NCI-H2029 treated with DMSO at 0.1 percent for 48 hours (cell line): ENCODE data around the gene MVK.
A peak's percentile ranks its signal among the peaks of the same experiment; 100 is the strongest.

Experiments
- DNase-seq: peaks from one replicate; lab custom pipeline; 2025; lab: John Stamatoyannopoulos, UW

MVK gene

DNA sequence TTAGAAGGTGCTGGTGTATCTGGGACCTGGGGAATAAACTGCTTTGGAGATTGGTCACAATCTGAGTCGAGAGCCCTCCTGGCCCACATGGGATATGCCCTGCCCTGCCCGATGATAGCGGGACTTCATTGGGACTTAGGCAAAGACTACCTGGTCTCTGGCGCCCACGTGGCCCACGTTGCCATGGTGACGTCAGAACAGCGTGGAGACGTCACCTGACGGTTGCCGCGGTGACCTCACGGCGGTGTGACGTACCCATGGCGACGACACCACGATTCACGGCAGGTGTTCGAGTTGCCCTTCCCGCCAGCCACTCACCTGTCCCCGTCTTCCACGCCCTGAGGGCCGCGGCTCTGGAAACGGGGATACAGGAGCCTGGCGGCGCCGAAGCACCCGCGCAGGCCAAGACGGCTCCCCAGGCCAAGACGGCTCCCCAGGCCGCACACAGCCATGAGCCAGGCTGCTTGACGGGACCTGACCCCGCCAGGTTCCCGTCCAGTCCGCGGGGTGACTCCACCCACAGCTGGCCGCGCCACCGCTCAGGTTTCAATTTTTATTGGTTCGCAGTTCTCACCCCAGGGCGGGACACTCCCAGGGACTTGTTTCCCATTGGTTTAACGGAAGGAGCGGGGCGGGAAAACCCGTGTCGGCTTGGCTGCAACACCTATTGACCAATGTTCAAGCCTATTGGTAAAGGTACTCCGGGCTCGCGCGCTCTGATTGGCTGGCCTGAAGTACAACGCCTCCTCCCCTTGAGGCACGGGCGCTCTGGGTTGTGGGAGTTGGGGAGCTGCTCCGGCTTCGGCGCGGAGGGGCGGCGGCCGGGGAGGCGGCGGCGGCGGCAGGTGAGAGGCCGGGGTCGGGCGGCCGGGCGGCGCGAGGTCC lies at the start of gene MVK, which contains the start of gene MMAB:
Gene MVK, plus strand, starts transcription at position 766 of the 885 bp plus-strand sequence. CDS start 1,029 bp downstream, outside the sequence.
Gene MMAB, minus strand, starts transcription at position 476 of the 885 bp plus-strand sequence. Its CDS starts 24 bp downstream, at position 452.
- DNase-seq = peak; percentile 96

DNA sequence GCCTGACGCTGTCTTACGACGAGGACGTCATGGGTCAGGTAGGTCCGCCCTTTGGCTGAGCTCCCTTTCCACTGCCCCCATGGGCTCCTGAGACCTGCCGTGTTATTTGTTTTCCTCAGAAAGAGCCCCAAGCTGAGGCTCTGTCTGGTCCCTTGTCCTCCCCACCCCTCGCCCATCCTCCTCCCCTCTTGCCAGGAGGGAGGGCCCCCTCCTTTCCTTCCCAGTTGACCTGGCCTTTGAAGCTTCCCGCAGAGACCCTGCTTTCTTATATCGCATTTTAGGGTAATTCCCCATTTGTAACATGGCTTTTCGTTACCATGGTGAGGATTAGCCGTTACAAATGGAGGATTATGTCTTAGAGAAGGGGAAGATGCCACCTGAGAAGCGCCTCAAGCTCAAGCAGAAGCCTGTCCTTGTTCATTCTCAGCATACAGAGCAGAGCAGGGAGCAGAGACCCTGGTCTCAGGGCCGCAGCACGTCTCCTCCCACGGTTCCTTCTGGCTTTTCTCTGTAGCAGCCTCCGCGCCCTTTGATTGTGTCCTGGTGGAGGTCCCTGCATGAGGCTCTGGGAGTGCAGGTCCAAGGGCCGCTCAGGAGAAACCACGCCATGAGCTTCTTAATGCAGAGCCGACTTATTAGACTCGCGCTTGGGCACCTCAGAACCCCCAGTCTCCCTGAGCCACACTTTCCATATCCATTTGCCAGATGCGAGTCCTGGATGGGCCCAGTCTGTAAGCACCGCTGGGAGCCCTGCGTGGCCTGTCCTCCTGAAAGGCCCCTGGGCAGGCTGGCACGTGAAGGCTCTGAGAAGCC lies 48.9 kb upstream of the MVK start:
- no peak for DNase-seq

DNA sequence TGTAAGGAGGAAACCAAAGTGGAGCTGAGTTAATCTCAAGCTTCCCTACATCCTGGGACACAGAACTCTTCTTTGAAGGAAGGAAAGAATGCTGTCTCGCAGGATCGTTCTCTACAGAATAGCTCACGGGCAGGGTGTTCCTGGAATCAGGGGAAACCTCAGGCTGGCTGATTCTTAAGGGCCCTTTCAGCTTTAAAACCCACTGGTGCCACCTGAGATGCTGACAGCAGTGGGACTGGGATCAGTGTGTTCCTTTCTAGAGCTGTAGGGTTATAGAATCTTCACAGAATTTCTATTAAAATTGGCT lies 48.4 kb upstream of the MVK start:
- DNase-seq = no peak

DNA sequence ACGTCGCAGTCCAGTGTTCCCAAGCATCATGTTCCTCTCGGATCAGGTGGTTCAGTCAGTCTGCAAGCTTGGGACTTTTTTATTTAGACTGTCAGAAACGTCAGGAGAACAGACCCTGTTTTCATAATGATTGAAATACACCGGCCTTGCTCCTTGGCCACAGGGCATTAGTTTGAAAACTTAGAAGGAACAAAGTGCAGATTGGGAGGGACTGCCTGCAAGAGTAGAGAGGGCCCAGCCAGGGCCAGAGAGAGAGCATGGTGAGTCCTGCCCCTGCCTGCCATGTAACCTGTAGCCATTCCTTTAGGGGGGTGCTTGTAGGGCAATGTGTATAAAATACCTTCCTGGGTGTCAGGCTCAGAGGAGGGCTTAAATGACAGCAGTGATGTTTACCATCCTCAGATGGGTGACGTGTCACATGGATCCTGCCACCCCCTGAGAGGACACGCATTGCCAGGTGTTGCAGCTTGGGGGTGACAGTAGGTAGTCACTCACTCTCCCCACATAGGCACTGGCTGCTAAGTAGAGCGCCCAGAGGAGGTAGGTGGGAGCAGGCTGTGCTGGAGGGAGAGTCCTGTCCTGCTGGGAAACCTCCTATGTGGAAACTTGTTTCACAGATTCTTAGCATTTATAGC lies 46.0 kb upstream of the MVK start:
- DNase-seq = no peak

DNA sequence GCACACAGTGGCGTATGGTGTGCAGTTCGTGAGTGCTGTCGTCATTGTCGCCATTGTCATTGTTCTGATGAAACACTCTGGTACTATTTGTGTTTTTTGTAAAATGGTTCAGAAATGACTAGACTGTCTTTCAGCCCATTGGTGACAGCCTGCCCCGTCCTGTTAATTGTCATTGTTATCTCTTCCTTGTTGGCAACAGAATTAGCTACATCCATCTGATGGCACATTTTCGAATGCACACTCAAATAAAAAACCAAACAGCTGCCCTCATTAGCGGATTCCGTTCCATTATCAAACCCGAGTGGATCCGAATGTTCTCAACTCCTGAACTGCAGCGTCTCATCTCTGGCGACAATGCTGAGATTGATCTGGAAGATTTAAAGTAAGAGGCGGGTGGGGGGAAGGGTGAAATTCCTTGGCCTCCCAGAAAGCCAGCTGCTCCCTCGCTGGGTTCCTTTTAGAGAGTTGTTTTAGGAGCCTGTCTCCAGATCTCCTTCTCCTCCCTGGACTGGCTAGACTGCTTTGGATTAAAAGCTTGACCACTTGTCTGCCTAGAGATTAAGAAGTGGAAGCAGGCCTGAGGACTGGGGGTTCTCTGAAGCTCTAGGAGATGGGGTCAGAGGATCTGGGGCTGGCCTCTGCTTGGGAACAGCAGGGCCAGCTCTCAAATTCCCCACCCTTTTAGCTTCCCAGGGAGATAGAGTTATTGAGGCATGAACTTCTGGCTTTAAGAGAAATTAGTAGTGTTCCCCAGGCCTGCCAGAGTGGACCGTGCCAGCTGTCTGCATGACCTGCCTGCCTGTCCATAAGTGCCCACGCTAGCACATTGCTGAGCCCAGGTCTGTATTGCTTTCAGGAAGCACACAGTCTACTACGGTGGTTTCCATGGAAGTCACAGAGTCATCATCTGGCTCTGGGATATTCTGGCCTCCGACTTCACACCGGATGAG lies 43.6 kb upstream of the MVK start:
- no peak for DNase-seq

DNA sequence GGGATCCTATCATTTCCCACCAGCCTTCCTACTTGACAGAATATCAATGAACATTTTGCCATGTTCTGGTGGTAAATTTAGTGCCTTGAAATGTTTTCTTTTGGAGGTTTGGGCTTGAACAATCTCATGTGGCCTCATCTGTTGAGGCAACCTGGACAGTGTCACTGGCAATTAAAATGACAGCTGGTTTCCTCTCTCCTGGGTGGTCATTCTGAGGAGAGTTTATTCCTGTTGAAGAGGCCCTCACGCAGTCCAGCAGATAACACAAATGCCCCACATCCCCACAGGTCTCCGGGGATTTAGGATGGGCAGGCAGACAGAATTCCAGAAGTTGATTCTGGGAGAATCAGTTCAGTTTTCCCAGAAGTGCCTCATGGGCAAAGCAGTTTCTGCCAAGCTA lies 42.2 kb upstream of the MVK start:
- no peak for DNase-seq

DNA sequence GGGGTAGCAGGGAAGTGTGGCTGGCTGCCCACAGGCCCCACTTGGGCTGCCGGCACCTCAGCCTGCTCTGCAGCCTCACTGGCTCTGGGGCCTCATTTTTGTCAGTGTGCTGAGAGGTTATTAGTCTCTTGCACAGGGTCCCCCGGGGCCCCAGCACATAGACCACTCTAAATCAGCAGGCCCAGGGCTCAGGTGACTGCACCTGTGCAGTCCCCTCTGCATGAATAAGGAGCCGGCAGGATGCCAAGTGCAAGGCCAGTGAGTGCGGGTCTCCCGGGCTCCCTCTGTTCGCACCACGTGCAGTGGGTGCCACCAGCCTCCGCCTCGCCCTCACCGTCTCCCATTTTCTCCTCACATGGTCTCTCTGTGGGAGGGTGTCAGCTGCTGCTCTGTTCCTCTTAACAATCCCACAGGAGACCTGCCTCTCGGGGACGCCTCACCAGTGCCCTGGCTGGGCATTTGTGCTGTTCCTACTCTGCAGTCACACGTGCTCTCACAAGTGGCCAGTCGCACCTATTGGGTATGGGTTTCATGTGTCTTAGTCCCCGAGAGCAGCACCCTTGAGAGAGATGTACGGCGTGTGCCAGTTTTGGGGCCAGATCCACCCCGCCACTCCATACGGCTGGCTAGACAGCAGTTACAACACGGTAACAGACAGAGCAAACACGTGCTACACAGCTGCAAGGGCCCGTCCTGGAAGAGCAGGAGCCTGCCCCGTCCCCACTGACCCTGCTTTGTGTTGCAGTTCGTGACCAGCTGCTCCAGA lies 40.7 kb upstream of the MVK start:
- no peak for DNase-seq

DNA sequence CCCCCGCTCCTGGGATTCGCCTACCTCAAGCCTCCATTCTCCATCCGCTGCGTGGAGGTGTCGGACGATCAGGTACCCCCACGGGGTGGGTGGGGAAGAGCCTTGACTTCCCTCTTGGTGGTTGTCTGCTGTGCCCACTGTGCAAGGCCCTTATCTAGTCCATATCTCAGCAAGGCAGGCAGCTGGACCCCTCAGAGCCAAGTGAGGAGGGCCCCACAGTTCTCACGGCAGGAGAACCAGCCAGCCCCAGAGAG lies 40.2 kb upstream of the MVK start:
- DNase-seq = no peak

DNA sequence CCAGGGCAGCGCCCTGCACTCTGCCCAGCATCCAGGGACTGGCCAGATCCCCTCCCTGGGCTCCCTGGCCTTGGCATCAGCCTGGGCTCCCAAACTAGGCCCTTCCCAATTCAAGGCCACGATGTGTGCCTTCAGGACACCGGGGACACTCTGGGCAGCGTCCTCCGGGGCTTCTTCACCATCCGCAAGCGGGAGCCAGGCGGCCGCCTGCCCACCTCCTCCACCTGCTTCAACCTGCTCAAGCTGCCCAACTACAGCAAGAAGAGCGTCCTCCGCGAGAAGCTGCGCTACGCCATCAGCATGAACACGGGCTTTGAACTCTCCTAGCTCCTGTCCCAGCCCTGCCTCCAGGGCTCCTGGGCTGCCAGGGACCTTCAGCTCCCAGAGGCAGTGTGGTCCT lies 39.1 kb upstream of the MVK start:
- DNase-seq = no peak

DNA sequence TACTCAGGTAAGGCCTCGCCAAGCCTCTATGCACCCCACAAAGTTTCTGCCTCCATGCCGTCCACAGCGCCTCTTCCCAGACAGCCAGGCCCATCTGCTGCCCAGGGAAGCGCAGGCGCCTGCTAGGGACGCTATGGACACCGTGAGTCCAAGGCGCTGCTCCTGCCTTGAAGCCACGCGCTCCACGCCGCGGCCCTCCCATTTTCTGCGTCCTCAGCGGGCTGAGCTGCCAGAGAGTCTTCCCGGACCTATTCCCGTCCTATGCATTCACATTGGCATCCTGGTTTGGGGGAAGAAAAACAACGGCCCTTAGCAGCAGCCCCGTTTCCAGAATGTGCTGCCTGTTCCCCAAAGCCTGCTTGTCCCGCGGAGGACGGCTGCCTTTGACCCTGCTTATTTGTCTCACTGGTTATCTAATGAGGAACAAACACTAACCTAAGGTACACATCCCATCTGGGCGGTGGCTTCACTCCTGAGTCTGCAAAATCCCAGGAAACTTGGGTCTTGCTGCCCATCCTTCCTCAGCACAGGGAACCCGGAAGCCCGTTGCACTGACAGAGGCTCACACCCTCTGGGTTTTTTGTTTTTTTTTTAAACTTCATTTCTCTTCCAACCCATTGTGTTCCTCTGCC lies 38.2 kb upstream of the MVK start:
- no peak for DNase-seq

DNA sequence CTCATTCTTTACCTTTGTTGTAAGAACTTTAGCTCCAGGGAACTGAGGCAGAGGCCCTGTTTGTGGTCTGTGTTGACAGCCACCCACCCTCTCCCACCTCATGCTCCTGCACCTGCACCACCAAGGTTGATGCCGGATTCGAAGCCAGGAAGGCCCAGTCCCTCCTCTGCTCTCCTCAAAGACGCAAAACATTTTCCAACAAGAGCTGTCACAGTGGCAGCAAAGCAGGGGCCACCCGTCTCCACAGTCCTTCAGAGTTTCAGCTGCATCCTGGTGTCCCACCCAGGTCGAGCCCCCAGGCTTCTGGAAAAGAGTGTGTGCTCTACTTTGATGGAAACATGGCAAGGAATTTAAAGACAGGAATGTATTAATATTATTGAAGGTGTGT lies 37.7 kb upstream of the MVK start:
- no peak for DNase-seq

DNA sequence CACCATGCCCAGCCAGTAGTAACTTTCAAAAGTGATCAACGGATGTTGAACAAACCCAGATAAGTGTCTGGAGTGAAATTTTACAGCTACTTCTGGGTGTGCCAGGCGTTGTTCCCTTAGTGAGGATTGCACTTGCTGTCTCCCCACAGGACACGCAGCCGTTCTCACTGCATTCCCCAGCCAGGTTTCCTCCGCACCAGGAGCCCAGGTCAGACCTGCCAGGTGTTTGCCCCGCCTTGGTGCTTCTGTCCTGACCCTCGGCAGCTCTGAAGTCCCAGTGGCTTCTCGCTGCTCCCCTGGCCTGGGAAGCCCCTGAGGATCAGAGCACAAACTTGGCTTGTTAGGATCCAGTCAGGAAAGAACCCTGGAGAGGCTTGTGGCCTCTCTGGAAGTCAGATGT lies 36.5 kb upstream of the MVK start:
- no peak for DNase-seq

DNA sequence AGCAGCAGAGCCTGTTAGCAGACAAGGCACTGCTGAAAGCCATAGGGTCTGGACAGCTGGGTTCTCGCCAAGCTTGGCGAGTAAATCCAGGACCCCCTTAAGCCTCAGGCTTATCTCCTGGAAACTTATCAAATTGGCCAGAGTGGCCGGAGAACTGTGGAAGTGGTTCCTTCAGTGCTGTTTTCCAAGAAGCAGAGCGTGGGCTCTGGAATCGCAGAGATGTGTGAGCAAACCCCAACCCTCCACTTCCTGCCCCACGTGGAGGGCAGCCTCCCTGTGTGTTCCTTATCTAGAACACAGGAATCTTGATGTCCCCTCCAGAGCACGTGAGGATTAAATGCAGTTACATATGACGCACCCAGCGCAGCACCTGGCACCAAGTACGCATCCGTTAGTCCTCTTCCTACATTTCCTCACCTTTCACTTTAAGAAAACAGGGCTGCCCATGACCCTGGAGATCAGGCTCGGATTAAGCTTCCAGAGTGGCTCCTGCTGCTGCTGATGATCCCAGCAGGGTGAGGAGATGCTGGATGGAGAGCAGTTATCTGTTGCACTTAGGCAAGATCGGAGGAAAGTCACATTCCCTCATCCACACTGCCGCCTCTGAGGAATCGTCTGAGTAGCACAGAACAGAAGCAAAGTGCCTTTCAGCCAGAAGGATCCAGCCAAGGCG lies 35.3 kb upstream of the MVK start:
- no peak for DNase-seq

DNA sequence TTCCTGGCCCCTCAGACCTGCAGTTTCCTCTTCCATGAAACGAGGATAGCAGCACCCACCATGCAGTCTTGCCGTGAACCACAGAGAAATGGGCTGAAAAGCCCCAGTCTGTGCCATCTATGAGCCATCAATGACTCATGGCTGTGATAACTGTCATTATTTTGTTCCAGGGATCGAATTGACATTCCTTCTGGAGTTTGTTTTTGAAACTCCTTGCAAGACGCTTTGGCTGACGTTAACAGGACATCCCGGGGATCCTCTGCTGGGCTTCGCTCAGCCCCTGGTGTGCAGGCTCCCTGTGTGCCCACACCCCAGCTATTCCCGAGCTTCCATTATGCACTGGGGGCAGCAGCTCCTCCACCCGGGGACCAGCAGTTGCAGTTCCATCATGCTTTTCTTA lies 34.1 kb upstream of the MVK start:
- DNase-seq = no peak

DNA sequence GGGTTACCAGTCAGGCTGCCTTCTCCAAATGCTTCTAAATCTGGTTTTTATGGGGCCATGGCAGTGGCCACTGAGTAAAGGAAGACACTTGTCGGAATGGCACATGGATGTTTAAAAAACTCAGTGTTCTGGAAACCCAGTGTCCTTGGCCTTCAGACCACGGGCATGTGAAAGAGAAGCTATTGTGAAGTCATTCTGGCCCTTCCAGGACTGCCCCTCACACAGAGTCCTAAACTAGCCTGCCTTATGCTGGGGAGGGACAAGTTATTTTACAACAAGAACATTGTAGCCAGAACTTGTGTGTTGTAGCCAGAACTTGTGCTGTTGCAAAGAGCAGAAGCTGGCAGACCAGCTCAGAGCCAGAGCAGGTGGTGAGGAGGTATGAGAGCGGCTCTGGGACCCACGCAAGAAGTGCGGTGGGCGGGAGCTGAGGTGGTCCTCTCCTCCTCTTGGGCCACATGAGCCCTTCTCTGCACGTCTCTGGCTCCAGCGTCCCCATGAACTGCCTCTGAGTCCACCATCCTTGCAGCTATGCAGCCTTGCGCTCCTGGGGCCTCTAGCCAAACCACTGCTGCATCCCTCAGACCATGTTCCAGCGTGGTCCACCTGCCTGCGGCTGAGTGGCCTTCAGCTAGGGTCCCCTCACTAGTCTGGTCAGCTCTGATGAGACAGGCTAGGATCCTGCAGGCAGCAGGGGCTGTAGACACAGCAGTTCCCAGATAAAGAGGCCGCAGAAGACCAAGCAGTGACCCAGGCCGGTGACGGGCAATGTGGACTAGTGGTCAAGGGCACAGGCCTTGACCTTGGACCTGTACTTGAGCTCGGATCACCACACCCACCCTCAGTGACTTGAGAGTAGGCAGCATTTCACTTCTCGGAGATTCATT lies 32.8 kb upstream of the MVK start:
- no peak for DNase-seq

DNA sequence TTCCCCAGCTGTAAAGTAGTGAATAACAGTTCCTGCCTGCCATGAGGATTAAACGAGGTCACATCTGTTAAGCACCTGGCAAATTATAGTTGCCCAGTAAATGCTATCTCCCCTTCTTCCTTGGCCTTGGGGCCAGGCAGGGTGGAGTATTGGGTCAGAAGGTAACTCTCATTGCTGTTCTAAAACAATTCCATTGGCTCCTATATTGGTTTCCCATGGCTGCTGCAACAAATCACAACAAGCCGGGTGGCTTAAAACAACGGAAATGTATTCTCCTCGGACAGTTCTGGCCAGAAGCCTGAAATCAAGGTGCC lies 32.2 kb upstream of the MVK start:
- DNase-seq = no peak

DNA sequence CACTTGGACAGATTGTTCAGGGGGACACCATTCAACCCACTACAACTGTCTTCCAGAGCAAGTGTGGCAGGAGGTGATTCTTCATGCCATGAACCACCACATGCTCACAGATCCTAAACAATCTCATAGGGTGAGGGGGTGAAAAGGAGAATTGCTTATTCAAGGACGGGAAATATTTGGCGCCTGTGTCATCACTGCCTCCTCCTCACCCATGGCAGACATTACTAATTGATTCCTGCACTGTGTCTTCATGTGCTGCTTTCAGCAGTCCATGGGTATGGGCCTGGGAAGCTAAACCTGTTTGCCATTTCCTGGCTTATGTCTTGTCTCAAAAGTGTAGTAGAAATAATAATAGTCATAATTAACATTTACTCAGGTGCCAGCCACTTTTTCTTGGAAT lies 31.6 kb upstream of the MVK start:
- DNase-seq = no peak

DNA sequence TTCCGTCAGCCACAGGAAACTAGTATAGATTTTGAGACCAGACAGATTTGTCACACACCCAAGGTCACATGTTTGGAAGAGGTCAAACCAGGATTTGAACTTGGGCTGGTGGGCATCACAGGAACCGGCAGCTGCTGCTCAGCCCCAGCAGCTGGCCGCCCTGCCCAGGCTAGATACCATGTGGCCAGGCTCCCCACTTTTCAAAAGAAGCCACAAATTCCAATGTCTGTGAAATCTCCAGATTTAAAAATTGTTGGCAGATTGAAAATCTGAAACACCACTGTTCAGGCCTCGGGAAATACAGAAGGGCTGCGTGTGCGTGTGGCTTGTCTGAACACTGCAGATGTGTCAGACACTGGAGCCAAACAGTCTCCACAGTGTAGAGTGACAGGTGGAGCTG lies 30.7 kb upstream of the MVK start:
- no peak for DNase-seq

DNA sequence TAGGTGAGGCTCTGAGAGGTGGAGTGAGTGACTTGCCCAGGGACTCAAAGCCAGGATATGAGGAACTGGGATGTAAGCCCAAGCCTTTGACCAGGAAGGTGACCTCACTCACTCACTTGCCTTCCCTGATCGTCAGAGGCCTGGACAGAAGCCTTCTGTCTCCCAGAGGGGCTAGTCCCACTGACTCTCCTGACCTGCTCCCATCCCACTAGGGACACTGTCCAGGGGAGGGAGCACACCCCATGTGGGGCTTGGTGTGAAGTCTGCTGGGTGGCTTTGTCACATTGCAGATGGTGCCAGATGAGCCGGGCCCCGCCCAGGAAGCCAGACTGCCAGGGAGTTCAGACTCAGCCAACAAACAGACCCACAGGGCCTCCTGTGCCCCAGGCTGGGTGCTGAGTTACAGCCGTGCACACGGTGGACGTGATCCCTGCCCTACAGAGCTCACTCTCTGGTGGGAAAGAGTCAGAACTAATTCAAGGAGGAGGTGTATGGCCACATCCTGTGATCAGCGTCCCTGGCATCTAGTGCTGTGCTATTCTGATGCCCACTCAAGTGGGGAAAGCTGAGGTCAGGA lies 28.6 kb upstream of the MVK start:
- no peak for DNase-seq
